ENCODE measurements around the gene LRP1-AS. TPM values are rescaled to one million over a fixed set of nuclear protein-coding genes. Genes with fewer than 3 reads are reported as not detected.

Gene LRP1-AS
- total and polyA plus RNA-seq, 10 of the 15 experiments (the other 5 are each of a cell fraction or from before 2014, with no cell fraction given) = not detected

- SMC1A ChIA-PET (ENCODE audit: uncharacterized antibody, unreplicated experiment) = no interaction called here
Observed at GRCh38 chr12:57176846-57177245, 29.4 kb upstream of the LRP1-AS start.

GRCh38 chr12:57176139-57176477, 28.7 kb upstream of the LRP1-AS start:
- ChIA-PET RAD21 (ENCODE audit: unreplicated experiment) (interaction anchor here (1.8 to 3.4 kb wide), 2 partner anchors 52 to 107 kb away, joined by 6 to 13 read pairs; no protein-coding TSS in a partner anchor), POLR2A (no interaction called here), CTCF (interaction anchor here (0.6 to 5.4 kb wide), 13 partner anchors 10 to 433 kb away, joined by 3 to 66 read pairs (median 6); partner anchors contain the start of genes LRP1 and STAT6), SMC1A (ENCODE audit: uncharacterized antibody, unreplicated experiment) (interaction anchor here (0.9 to 1.8 kb wide), 2 partner anchors 52 to 103 kb away, joined by 3 to 7 read pairs; no protein-coding TSS in a partner anchor)
- intact Hi-C loops (cut with micrococcal nuclease; ENCODE audit: unreplicated experiment) = no loop called here
- Histone ChIP-seq H2AFZ (ENCODE audit: control insufficient read depth, low read depth, low read length) (no peak overlapping the region), H3K27me3 (replicated peaks in 1 of 2; ENCODE audit: control insufficient read depth in 2 of 2, insufficient read depth in 2 of 2, low read length in 1 of 2) (no peaks in the 10 kb centered on the region; a peak in 1 of 4 replicates), H3K4me2 (ENCODE audit: control insufficient read depth, insufficient read depth) (no peak overlapping the region), H3K9ac (ENCODE audit: control insufficient read depth, insufficient read depth, low read length) (no peak overlapping the region), H3K36me3 (ENCODE audit: control insufficient read depth in 2 of 2, insufficient read depth in 2 of 2, low read length in 1 of 2) (no peaks in the 10 kb centered on the region), H3K79me2 (ENCODE audit: control insufficient read depth, insufficient read depth, low read length) (no peaks in the 10 kb centered on the region), H3K4me1 (ENCODE audit: control insufficient read depth, insufficient read depth, low read length) (no peaks in the 10 kb centered on the region), H3K4me3 (no peak overlapping the region), H3K9me3 (replicated peaks; ENCODE audit: control insufficient read depth, insufficient read depth, low read length) (no peaks in the 10 kb centered on the region), H3K27ac (ENCODE audit: control insufficient read depth, insufficient read depth) (no peak overlapping the region), H4K20me1 (ENCODE audit: control insufficient read depth, insufficient read depth) (no peaks in the 10 kb centered on the region; the same call in 1 of the 2 replicates)
- FAIRE-seq (no peak), DNase-seq (ENCODE audit: low read depth, low spot score) (no peak), ATAC-seq (no peak)
- in situ Hi-C loops (cut with MboI) = loop anchor here (5.0 kb wide), 1 partner anchor 419 kb away; no protein-coding TSS in a partner anchor
- 85% methylated on average over 9 of the region's 9 CpGs for WGBS (ENCODE audit: insufficient coverage, insufficient replicate concordance, low lambda C conversion rate, missing lambda C conversion rate)
- no TSS peak for BruUV-seq (replicated peaks)
- no peak for TF ChIP-seq FOXK2 (IDR thresholded peaks at IDR 0.05)
- TF ChIP-seq STAT3 (IDR thresholded peaks at IDR 0.05; ENCODE audit: low read depth, low read length) = no peak
- TF ChIP-seq IRF5 (IDR thresholded peaks at IDR 0.05; ENCODE audit: borderline replicate concordance) = no peak
- TF ChIP-seq KDM1A (IDR thresholded peaks at IDR 0.05; ENCODE audit: borderline replicate concordance) = no peak
- no peak for TF ChIP-seq POLR2AphosphoS5 (IDR thresholded peaks at IDR 0.05; ENCODE audit: low read length)
- TF ChIP-seq ZNF217 (IDR thresholded peaks at IDR 0.05) = no peak
- TF ChIP-seq SP1 (IDR thresholded peaks at IDR 0.05; ENCODE audit: low read depth, low read length) = no peak
- no peak for TF ChIP-seq SMARCA5 (IDR thresholded peaks at IDR 0.05)
- no peak for TF ChIP-seq ATF2 (IDR thresholded peaks at IDR 0.05; ENCODE audit: low read length)
- no peak for TF ChIP-seq RBBP5 (conservative IDR thresholded peaks at IDR 0.05)
- TF ChIP-seq TBL1XR1 (IDR thresholded peaks at IDR 0.05; ENCODE audit: low read depth, low read length) = no peak
- TF ChIP-seq RB1 (IDR thresholded peaks at IDR 0.05; ENCODE audit: borderline replicate concordance) = no peak

More at GRCh38 chr12:57176846-57177245, 29.4 kb upstream of the LRP1-AS start:
- BruUV-seq (replicated peaks) = no TSS peak
- H3K4me2 ChIP-seq (ENCODE audit: control insufficient read depth, insufficient read depth) = no peak overlapping the region
- ATAC-seq (no peak), FAIRE-seq (no peak), DNase-seq (ENCODE audit: low read depth, low spot score) (no peak)
- H3K4me3 ChIP-seq = no peak overlapping the region
- in situ Hi-C loops (cut with MboI) (loop anchor here (5.0 kb wide), 1 partner anchor 420 kb away; no protein-coding TSS in a partner anchor), intact Hi-C loops (cut with micrococcal nuclease; ENCODE audit: unreplicated experiment) (no loop called here)
- H4K20me1 ChIP-seq (ENCODE audit: control insufficient read depth, insufficient read depth) = no peaks in the 10 kb centered on the region; the same call in 1 of the 2 replicates
- H3K36me3 ChIP-seq (ENCODE audit: control insufficient read depth in 2 of 2, insufficient read depth in 2 of 2, low read length in 1 of 2) = no peaks in the 10 kb centered on the region
- H3K4me1 ChIP-seq (ENCODE audit: control insufficient read depth, insufficient read depth, low read length) = no peaks in the 10 kb centered on the region
- ChIA-PET CTCF (interaction anchor here (1.3 to 5.4 kb wide), 7 partner anchors 10 to 171 kb away, joined by 3 to 66 read pairs (median 7); partner anchors contain the start of gene STAT6), RAD21 (ENCODE audit: unreplicated experiment) (interaction anchor here (0.8 to 3.4 kb wide), 2 partner anchors 53 to 65 kb away, joined by 4 to 13 read pairs; no protein-coding TSS in a partner anchor), POLR2A (no interaction called here)
- H3K79me2 ChIP-seq (ENCODE audit: control insufficient read depth, insufficient read depth, low read length) = no peaks in the 10 kb centered on the region
- TF ChIP-seq KLF5 (IDR thresholded peaks at IDR 0.05; ENCODE audit: partially characterized antibody) (no peak), STAT1 (conservative IDR thresholded peaks at IDR 0.05) (no peak), CREM (IDR thresholded peaks at IDR 0.05; ENCODE audit: low read depth) (no peak), TBL1XR1 (IDR thresholded peaks at IDR 0.05; ENCODE audit: low read depth, low read length) (no peak), ZNF384 (IDR thresholded peaks at IDR 0.05; ENCODE audit: borderline replicate concordance, low read depth, low read length) (no peak), BACH1 (IDR thresholded peaks at IDR 0.05; ENCODE audit: borderline replicate concordance) (no peak), WRNIP1 (IDR thresholded peaks at IDR 0.05; ENCODE audit: borderline replicate concordance, low read depth, low read length) (no peak), MYC (IDR thresholded peaks at IDR 0.05; ENCODE audit: insufficient read depth, insufficient read length, insufficient replicate concordance, low read length, severe bottlenecking) (no peak), BMI1 (IDR thresholded peaks at IDR 0.05; ENCODE audit: borderline replicate concordance) (no peak), RB1 (IDR thresholded peaks at IDR 0.05; ENCODE audit: borderline replicate concordance) (no peak), TCF12 (IDR thresholded peaks at IDR 0.05; ENCODE audit: low read depth, low read length) (no peak), POU2F2 (IDR thresholded peaks at IDR 0.05; ENCODE audit: borderline replicate concordance, low read depth, low read length) (no peak), POLR2A (IDR thresholded peaks at IDR 0.05; ENCODE audit: low read depth, low read length) (no peak)
- 48% methylated on average over 9 of the region's 9 CpGs for WGBS (ENCODE audit: insufficient coverage, insufficient replicate concordance, low lambda C conversion rate, missing lambda C conversion rate)
- H2AFZ ChIP-seq (ENCODE audit: control insufficient read depth, low read depth, low read length) = no peak overlapping the region
- H3K27ac ChIP-seq (ENCODE audit: control insufficient read depth, insufficient read depth) = no peak overlapping the region
- H3K27me3 ChIP-seq (replicated peaks in 1 of 2; ENCODE audit: control insufficient read depth in 2 of 2, insufficient read depth in 2 of 2, low read length in 1 of 2) = no peaks in the 10 kb centered on the region; a peak in 2 of 4 replicates
- no peak overlapping the region for H3K9ac ChIP-seq (ENCODE audit: control insufficient read depth, insufficient read depth, low read length)
- H3K9me3 ChIP-seq (replicated peaks; ENCODE audit: control insufficient read depth, insufficient read depth, low read length) = no peaks in the 10 kb centered on the region

Data from GM12878 (cell line).